Prostate gland (tissue), 2 donors: ENCODE results near the gene OR4Q2. TPM values are rescaled to one million over a fixed set of nuclear protein-coding genes. Genes with fewer than 3 reads are reported as not detected.

Experiments used
- DNase-seq: peaks from one replicate; pipeline ENCODE4 v3.0.0-alpha.2; 2019; ENCODE audit warnings: low spot score
- H3K27ac ChIP-seq, 2 donors: fragments of 200-600 bp; sonication (generic); 2 replicates each; pipeline ENCODE4 v1.5.1; 2017 to 2019
- H3K27me3 ChIP-seq: fragments of 200-600 bp; sonication (generic); replicated peaks from 2 replicates; pipeline ENCODE4 v1.5.1; 2019; ENCODE audit not compliant: insufficient read depth
- H3K36me3 ChIP-seq, 2 donors: fragments of 200-600 bp; sonication (generic); 1 replicate in 1 of 2; 2 replicates in 1 of 2; pipeline versions ENCODE4 v1.5.1 to v1.8.1; 2017 to 2019
- H3K4me1 ChIP-seq: fragments of 200-600 bp; sonication (generic); replicated peaks from 2 replicates; pipeline ENCODE4 v1.5.1; 2019
- H3K4me3 ChIP-seq, 2 donors: fragments of 200-600 bp; sonication (generic); 2 replicates each; pipeline ENCODE4 v1.5.1; 2017 to 2019
- H3K9me3 ChIP-seq: fragments of 200-600 bp; sonication (generic); 2 replicates; pipeline ENCODE4 v1.5.1; 2017
- CTCF ChIP-seq, 4 experiments: fragments of 200-600 bp in 2 of 4; fragments of 450-650 bp in 2 of 4; sonication (generic) in 2 of 4; IDR thresholded peaks; 1 replicate in 3 of 4; 2 replicates in 1 of 4; pipeline ENCODE4 v1.5.1; 2016 to 2019; ENCODE audit warnings: antibody characterized with exemption in 4 of 4, mild to moderate bottlenecking in 2 of 4, moderate library complexity in 2 of 4
- POLR2A ChIP-seq: fragments of 450-650 bp; IDR thresholded peaks from one replicate; pipeline ENCODE4 v1.6.1; 2016; ENCODE audit warnings: antibody characterized with exemption, mild to moderate bottlenecking
- POLR2AphosphoS5 ChIP-seq: sonication (generic); formaldehyde crosslinking; IDR thresholded peaks from one replicate; pipeline ENCODE4 v1.6.1; 2017; ENCODE audit warnings: antibody characterized with exemption
- WGBS: methylation state at CpG from one replicate; pipeline ENCODE4 v1.1.5; 2018; 5-methylcytosine and 5-hydroxymethylcytosine counted together
- intact Hi-C: fragments of 100-400 bp; cut with DNase I; formaldehyde crosslinking; loops from one replicate; pipeline ENCODE4 v1.14.2; 2022
- total RNA-seq, 2 donors: library from RNA; depleted of rRNA; stranded (reverse); fragments of >200 nt; gene quantifications; one replicate each; pipeline ENCODE4 v1.1.0, GENCODE V29; 2016

The OR4Q2 gene
- total RNA-seq, 2 donors from 2014 or later = not detected

GRCh38 chr14:20002319-20002718 lies 356 bp downstream of the OR4Q2 start:
- no peak for DNase-seq
- no peak for TF ChIP-seq POLR2A
- no peak for TF ChIP-seq CTCF (IDR thresholded peaks at IDR 0.05)
- TF ChIP-seq POLR2AphosphoS5 = no peak
- no peaks in the 10 kb centered on the region for H3K4me1 ChIP-seq
- no peak overlapping the region for H3K4me3 ChIP-seq
- H3K9me3 ChIP-seq = no peaks in the 10 kb centered on the region
- WGBS = 63% methylated on average over 7 of the region's 7 CpGs
- H3K27me3 ChIP-seq = no peaks in the 10 kb centered on the region
- H3K36me3 ChIP-seq = no peaks in the 10 kb centered on the region
- no peak overlapping the region for H3K27ac ChIP-seq
- intact Hi-C loops = no loop called here

GRCh38 chr14:20008156-20008555 lies 6.2 kb downstream of the OR4Q2 start:
- Histone ChIP-seq H3K4me1 (no peaks in the 10 kb centered on the region), H3K27ac (no peak overlapping the region), H3K9me3 (no peaks in the 10 kb centered on the region), H3K36me3 (no peaks in the 10 kb centered on the region), H3K27me3 (no peaks in the 10 kb centered on the region), H3K4me3 (no peak overlapping the region)
- no peak for TF ChIP-seq POLR2A
- TF ChIP-seq POLR2AphosphoS5 = no peak
- TF ChIP-seq CTCF (IDR thresholded peaks at IDR 0.05) = no peak
- DNase-seq = no peak
- intact Hi-C loops = no loop called here

- no peak within 1 kb of the TSS for H3K27ac ChIP-seq
- no peaks in the 10 kb centered on the region for H3K9me3 ChIP-seq
- TF ChIP-seq POLR2AphosphoS5 (no peak), CTCF (IDR thresholded peaks at IDR 0.05) (no peak), POLR2A (no peak)
- H3K4me1 ChIP-seq = no peaks in the 10 kb centered on the region
- 65% methylated on average over 2 of the region's 2 CpGs for WGBS
- no peak for DNase-seq
- no peaks in the 10 kb centered on the region for H3K36me3 ChIP-seq
- intact Hi-C loops = no loop called here
- no peaks in the 10 kb centered on the region for H3K27me3 ChIP-seq
- no peak within 1 kb of the TSS for H3K4me3 ChIP-seq
These were observed 17.4 kb downstream of the OR4Q2 start, which contains the start of gene OR4K14 for GRCh38 chr14:20019257-20019865. Gene OR4K14 (minus strand): TSS chr14:20019307. CDS start chr14:20015193, 4,114 bp downstream.

GRCh38 chr14:20031058-20031457 lies 29.1 kb downstream of the OR4Q2 start:
- no peaks in the 10 kb centered on the region for H3K9me3 ChIP-seq
- TF ChIP-seq POLR2A (no peak), CTCF (IDR thresholded peaks at IDR 0.05) (no peak), POLR2AphosphoS5 (no peak)
- WGBS = 86% methylated on average over 6 of the region's 6 CpGs

GRCh38 chr14:20035449-20035848 lies 33.5 kb downstream of the OR4Q2 start:
- intact Hi-C loops = no loop called here
- TF ChIP-seq POLR2A (no peak), CTCF (IDR thresholded peaks at IDR 0.05) (no peak), POLR2AphosphoS5 (no peak)
- no peaks in the 10 kb centered on the region for H3K9me3 ChIP-seq
- no peak overlapping the region for H3K27ac ChIP-seq
- no peak overlapping the region for H3K4me3 ChIP-seq
- no peaks in the 10 kb centered on the region for H3K27me3 ChIP-seq
- WGBS = 72% methylated on average over 3 of the region's 3 CpGs
- no peaks in the 10 kb centered on the region for H3K4me1 ChIP-seq
- no peaks in the 10 kb centered on the region for H3K36me3 ChIP-seq
- no peak for DNase-seq

More at GRCh38 chr14:20031058-20031457, 29.1 kb downstream of the OR4Q2 start:
- H3K27me3 ChIP-seq = no peaks in the 10 kb centered on the region
- no peak overlapping the region for H3K27ac ChIP-seq
- no peak for DNase-seq
- H3K4me3 ChIP-seq = no peak overlapping the region
- no peaks in the 10 kb centered on the region for H3K4me1 ChIP-seq
- no peaks in the 10 kb centered on the region for H3K36me3 ChIP-seq
- intact Hi-C loops = no loop called here
